Measurements from ENCODE around the gene PDE6G.

Gene PDE6G

DNA sequence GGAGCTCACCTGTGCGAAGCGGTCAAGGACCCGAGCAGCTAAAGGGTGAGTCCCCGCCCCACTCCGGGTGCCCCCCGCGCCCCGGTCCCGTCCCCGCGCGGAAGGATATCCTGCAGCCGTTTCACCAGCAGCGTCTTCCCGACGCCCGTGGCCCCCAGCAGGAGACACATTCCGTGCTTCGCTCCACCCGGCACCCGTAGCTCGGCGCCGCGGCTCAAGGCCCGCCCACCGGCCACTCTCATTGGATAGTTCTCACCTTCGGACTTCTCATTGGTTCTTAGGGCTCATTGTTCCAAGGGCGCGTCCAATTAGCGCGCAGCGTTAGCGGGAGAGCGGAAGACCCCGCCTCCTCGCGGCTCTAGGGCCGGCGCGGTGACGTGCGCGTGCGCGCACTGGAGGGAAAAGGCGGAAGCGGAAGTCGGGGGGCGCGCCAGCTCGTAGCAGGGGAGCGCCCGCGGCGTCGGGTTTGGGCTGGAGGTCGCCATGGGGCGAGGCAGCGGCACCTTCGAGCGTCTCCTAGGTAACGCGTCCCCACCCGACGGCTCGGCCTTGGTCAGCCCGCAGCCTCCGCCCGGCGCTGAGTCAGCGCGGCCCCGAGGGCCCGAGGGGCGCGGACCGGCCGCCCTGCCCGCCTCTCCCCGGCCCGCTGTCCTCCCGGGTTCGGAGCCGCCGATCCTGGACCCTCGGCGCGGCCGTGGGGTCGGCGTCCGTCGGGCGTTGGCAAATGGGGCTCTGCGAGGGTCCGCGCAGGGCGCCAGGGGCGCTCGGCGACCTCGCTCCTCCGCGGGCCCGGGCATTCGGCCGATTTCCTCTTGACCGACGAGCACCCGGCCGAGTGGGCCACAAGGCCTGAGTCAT lies 27.5 kb upstream of the PDE6G start, which contains the start of the genes ARL16 and HGS (continued):
- TF ChIP-seq, protein P1, sequence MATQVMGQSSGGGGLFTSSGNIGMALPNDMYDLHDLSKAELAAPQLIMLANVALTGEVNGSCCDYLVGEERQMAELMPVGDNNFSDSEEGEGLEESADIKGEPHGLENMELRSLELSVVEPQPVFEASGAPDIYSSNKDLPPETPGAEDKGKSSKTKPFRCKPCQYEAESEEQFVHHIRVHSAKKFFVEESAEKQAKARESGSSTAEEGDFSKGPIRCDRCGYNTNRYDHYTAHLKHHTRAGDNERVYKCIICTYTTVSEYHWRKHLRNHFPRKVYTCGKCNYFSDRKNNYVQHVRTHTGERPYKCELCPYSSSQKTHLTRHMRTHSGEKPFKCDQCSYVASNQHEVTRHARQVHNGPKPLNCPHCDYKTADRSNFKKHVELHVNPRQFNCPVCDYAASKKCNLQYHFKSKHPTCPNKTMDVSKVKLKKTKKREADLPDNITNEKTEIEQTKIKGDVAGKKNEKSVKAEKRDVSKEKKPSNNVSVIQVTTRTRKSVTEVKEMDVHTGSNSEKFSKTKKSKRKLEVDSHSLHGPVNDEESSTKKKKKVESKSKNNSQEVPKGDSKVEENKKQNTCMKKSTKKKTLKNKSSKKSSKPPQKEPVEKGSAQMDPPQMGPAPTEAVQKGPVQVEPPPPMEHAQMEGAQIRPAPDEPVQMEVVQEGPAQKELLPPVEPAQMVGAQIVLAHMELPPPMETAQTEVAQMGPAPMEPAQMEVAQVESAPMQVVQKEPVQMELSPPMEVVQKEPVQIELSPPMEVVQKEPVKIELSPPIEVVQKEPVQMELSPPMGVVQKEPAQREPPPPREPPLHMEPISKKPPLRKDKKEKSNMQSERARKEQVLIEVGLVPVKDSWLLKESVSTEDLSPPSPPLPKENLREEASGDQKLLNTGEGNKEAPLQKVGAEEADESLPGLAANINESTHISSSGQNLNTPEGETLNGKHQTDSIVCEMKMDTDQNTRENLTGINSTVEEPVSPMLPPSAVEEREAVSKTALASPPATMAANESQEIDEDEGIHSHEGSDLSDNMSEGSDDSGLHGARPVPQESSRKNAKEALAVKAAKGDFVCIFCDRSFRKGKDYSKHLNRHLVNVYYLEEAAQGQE (tag by site-specific recombination; IDR thresholded peaks at IDR 0.05) = no peak
- TF ChIP-seq, protein P2, sequence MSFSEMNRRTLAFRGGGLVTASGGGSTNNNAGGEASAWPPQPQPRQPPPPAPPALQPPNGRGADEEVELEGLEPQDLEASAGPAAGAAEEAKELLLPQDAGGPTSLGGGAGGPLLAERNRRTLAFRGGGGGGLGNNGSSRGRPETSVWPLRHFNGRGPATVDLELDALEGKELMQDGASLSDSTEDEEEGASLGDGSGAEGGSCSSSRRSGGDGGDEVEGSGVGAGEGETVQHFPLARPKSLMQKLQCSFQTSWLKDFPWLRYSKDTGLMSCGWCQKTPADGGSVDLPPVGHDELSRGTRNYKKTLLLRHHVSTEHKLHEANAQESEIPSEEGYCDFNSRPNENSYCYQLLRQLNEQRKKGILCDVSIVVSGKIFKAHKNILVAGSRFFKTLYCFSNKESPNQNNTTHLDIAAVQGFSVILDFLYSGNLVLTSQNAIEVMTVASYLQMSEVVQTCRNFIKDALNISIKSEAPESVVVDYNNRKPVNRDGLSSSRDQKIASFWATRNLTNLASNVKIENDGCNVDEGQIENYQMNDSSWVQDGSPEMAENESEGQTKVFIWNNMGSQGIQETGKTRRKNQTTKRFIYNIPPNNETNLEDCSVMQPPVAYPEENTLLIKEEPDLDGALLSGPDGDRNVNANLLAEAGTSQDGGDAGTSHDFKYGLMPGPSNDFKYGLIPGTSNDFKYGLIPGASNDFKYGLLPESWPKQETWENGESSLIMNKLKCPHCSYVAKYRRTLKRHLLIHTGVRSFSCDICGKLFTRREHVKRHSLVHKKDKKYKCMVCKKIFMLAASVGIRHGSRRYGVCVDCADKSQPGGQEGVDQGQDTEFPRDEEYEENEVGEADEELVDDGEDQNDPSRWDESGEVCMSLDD (tag by site-specific recombination; IDR thresholded peaks at IDR 0.05) = peak; percentile 96
- TF ChIP-seq ZNF248 (tag by site-specific recombination; IDR thresholded peaks at IDR 0.05) (no peak), ZSCAN23 (tag by site-specific recombination; IDR thresholded peaks at IDR 0.05) (peak; percentile 65; the same call in 1 of the 2 replicates), ZNF48 (tag by site-specific recombination; IDR thresholded peaks at IDR 0.05) (no peak), ZNF133 (tag by site-specific recombination; IDR thresholded peaks at IDR 0.05) (no peak), ZNF626 (tag by site-specific recombination; IDR thresholded peaks at IDR 0.05) (no peak), ZNF521 (tag by site-specific recombination; IDR thresholded peaks at IDR 0.05) (no peak), PRDM1 (tag by site-specific recombination; IDR thresholded peaks at IDR 0.05) (no peak), ZNF423 (tag by site-specific recombination; IDR thresholded peaks at IDR 0.05) (no peak), ZNF426 (tag by site-specific recombination; IDR thresholded peaks at IDR 0.05) (no peak), MEIS1 (CRISPR knock-in tag; IDR thresholded peaks at IDR 0.05; ENCODE audit: borderline replicate concordance) (no peak; the same call in 1 of the 2 replicates), ZIC2 (tag by site-specific recombination; IDR thresholded peaks at IDR 0.05) (peak; percentile 88), ZNF571 (tag by site-specific recombination; IDR thresholded peaks at IDR 0.05) (no peak)
- TF ChIP-seq, protein P3, sequence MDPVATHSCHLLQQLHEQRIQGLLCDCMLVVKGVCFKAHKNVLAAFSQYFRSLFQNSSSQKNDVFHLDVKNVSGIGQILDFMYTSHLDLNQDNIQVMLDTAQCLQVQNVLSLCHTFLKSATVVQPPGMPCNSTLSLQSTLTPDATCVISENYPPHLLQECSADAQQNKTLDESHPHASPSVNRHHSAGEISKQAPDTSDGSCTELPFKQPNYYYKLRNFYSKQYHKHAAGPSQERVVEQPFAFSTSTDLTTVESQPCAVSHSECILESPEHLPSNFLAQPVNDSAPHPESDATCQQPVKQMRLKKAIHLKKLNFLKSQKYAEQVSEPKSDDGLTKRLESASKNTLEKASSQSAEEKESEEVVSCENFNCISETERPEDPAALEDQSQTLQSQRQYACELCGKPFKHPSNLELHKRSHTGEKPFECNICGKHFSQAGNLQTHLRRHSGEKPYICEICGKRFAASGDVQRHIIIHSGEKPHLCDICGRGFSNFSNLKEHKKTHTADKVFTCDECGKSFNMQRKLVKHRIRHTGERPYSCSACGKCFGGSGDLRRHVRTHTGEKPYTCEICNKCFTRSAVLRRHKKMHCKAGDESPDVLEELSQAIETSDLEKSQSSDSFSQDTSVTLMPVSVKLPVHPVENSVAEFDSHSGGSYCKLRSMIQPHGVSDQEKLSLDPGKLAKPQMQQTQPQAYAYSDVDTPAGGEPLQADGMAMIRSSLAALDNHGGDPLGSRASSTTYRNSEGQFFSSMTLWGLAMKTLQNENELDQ (tag by site-specific recombination; IDR thresholded peaks at IDR 0.05; ENCODE audit: low read depth) = no peak
- TF ChIP-seq, protein P4, sequence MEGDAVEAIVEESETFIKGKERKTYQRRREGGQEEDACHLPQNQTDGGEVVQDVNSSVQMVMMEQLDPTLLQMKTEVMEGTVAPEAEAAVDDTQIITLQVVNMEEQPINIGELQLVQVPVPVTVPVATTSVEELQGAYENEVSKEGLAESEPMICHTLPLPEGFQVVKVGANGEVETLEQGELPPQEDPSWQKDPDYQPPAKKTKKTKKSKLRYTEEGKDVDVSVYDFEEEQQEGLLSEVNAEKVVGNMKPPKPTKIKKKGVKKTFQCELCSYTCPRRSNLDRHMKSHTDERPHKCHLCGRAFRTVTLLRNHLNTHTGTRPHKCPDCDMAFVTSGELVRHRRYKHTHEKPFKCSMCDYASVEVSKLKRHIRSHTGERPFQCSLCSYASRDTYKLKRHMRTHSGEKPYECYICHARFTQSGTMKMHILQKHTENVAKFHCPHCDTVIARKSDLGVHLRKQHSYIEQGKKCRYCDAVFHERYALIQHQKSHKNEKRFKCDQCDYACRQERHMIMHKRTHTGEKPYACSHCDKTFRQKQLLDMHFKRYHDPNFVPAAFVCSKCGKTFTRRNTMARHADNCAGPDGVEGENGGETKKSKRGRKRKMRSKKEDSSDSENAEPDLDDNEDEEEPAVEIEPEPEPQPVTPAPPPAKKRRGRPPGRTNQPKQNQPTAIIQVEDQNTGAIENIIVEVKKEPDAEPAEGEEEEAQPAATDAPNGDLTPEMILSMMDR (tag by site-specific recombination; IDR thresholded peaks at IDR 0.05) = no peak
- TF ChIP-seq, protein P5, sequence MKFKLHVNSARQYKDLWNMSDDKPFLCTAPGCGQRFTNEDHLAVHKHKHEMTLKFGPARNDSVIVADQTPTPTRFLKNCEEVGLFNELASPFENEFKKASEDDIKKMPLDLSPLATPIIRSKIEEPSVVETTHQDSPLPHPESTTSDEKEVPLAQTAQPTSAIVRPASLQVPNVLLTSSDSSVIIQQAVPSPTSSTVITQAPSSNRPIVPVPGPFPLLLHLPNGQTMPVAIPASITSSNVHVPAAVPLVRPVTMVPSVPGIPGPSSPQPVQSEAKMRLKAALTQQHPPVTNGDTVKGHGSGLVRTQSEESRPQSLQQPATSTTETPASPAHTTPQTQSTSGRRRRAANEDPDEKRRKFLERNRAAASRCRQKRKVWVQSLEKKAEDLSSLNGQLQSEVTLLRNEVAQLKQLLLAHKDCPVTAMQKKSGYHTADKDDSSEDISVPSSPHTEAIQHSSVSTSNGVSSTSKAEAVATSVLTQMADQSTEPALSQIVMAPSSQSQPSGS (tag by site-specific recombination; IDR thresholded peaks at IDR 0.05; ENCODE audit: low read depth) = no peak
- TF ChIP-seq, protein P6, sequence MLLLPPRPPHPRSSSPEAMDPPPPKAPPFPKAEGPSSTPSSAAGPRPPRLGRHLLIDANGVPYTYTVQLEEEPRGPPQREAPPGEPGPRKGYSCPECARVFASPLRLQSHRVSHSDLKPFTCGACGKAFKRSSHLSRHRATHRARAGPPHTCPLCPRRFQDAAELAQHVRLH (tag by site-specific recombination; IDR thresholded peaks at IDR 0.05) = no peak
- TF ChIP-seq, protein P7, sequence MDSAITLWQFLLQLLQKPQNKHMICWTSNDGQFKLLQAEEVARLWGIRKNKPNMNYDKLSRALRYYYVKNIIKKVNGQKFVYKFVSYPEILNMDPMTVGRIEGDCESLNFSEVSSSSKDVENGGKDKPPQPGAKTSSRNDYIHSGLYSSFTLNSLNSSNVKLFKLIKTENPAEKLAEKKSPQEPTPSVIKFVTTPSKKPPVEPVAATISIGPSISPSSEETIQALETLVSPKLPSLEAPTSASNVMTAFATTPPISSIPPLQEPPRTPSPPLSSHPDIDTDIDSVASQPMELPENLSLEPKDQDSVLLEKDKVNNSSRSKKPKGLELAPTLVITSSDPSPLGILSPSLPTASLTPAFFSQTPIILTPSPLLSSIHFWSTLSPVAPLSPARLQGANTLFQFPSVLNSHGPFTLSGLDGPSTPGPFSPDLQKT (IDR thresholded peaks at IDR 0.05; ENCODE audit: borderline replicate concordance, low read depth, low read length) = no peak; the same call in 1 of the 2 replicates
- TF ChIP-seq, protein P8, sequence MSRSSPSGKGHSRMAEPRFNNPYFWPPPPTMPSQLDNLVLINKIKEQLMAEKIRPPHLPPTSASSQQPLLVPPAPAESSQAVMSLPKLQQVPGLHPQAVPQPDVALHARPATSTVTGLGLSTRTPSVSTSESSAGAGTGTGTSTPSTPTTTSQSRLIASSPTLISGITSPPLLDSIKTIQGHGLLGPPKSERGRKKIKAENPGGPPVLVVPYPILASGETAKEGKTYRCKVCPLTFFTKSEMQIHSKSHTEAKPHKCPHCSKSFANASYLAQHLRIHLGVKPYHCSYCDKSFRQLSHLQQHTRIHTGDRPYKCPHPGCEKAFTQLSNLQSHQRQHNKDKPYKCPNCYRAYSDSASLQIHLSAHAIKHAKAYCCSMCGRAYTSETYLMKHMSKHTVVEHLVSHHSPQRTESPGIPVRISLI (tag by site-specific recombination; IDR thresholded peaks at IDR 0.05) = no peak
